Superior temporal gyrus (tissue), 1 donor: ENCODE results near the gene AARS1.
"Not testable (repeated sequence)": the region's sequence is repeated elsewhere in the genome, so short reads cannot be mapped to it uniquely, and the experiment has no call there.

ENCODE experiments used
- DNase-seq: peaks from one replicate; pipeline ENCODE4 v3.0.0-alpha.2; 2016; ENCODE audit errors: extremely low spot score

Gene AARS1

DNA sequence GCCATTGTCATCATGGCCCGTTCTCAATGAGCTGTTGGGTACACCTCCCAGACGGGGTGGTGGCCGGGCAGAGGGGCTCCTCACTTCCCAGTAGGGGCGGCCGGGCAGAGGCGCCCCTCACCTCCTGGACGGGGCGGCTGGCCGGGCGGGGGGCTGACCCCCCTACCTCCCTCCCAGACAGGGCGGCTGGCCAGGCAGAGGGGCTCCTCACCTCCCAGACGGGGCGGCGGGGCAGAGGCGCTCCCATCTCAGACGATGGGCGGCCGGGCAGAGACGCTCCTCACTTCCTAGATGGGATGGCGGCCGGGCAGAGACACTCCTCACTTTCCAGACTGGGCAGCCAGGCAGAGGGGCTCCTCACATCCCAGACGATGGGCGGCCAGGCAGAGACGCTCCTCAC lies 64.7 kb downstream of the AARS1 start:
- DNase-seq: not testable (repeated sequence)

DNA sequence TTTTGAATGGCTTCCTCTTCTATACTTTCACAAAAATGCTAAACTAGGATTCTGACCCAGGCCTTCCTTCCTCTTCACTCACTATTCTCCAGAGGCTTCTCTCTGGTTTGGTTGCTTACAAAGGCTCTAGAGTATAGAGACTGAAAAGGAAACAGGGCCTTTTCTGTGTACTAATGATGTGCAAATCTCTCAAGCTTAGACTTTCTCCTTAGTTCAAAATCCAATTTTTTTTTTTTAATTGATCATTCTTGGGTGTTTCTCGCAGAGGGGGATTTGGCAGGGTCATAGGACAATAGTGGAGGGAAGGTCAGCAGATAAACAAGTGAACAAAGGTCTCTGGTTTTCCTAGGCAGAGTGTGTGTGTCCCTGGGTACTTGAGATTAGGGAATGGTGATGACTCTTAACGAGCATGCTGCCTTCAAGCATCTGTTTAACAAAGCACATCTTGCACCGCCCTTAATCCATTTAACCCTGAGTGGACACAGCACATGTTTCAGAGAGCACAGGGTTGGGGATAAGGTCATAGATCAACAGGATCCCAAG lies 65.3 kb downstream of the AARS1 start:
- DNase-seq: not testable (repeated sequence)

DNA sequence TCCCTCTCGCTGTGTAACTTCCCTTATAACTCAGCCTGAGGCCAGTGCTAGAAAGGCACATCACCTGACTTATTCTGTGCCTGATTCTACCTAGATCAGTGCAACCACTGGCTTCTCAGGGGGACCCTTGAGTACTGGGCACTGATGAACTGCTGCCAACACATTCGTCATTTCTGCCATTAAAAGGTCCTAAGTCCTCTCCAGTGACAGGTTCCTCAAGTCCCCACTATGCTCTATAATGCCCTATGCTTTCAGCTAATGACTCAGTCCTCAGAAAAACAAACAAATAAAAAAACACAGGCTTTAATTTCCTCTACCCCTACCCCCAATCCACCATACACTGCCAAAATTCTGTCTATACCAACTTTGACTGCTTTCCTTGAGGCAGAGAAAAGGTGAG lies 66.1 kb downstream of the AARS1 start:
- not testable (repeated sequence) for DNase-seq

DNA sequence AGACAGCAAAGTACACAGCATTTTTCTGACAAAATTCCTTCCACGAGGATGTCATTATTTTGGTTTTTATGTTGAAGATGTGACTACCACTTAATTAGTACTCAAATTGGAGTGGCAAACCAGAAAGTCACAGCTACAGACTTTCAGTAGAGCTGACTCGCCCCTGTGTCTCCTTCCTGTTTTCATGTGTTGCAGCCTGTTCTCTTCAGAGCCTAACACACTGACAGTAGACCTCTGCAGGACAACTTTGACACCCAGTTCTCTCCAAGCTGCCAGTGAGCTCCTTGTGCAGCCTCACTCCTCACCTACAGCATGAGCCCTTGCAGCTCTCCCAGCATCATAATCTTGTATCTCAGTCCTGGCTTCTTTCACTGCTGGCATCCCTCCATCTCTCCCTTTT lies 66.7 kb downstream of the AARS1 start:
- not testable (repeated sequence) for DNase-seq

DNA sequence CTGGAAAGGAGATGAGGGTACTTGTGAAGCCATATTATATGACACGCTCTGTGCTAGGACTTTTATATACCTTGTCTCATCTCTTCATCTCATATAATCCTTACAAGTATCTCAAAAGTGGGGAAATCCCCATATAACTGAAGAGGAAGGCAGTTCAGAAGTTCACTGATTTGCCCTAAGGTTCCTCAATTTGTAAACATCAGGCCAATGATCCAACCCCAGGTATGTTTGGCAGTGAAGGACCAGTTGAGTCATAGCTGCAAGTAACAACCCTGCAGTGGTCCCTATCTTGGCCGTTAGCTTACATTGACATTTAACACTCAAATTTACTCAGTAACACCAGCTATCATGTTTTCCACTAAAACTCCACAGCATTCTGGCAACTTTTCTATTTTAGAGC lies 70.7 kb downstream of the AARS1 start:
- DNase-seq: not testable (repeated sequence)

DNA sequence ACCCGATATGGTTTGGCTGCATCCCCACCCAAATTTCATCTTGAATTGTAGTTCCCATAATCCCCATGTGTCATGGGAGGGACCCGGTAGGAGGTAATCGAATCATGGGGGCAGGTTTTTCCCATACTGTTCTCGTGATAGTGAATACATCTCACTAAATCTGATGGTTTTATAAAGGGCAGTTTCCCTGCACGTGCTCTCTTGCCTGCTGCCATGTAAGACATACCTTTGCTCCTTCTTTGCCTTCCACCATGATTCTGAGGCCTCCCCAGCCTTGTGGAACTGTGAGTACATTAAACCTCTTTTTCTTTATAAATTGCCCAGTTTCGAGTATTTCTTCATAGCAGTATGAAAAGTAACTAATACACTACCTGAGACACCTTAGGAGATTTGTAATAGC lies 82.9 kb downstream of the AARS1 start:
- DNase-seq: not testable (repeated sequence)

DNA sequence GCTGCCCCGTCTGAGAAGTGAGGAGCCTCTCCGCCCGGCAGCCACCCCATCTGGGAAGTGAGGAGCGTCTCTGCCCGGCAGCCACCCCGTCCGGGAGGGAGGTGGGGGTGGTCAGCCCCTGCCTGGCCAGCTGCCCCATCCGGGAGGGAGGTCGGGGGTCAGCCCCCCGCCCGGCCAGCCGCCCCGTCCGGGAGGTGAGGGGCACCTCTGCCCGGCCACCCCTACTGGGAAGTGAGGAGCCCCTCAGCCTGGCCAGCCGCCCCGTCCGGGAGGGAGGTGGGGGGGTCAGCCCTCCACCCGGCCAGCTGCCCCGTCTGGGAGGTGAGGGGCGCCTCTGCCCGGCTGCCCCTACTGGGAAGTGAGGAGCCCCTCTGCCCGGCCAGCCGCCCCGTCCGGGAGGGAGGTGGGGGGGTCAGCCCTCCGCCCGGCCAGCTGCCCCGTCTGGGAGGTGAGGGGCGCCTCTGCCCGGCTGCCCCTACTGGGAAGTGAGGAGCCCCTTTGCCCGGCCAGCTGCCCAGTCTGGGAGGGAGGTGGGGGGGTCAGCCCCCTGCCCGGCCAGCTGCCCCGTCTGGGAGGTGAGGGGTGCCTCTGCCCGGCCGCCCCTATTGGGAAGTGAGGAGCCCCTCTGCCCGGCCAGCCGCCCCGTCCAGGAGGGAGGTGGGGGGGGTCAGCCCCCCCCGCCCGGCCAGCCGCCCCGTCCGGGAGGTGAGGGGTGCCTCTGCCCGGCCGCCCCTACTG lies 84.5 kb downstream of the AARS1 start:
- DNase-seq: not testable (repeated sequence)

DNA sequence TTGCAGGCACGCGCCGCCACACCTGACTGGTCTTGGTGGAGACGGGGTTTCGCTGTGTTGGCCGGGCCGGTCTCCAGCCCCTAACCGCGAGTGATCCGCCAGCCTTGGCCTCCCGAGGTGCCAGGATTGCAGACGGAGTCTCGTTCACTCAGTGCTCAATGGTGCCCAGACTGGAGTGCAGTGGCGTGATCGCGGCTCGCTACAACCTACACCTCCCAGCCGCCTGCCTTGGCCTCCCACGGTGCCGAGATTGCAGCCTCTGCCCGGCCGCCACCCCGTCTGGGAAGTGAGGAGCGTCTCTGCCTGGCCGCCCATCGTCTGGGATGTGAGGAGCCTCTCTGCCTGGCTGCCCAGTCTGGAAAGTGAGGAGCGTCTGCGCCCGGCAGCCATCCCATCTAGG lies 85.3 kb downstream of the AARS1 start:
- DNase-seq: not testable (repeated sequence)

DNA sequence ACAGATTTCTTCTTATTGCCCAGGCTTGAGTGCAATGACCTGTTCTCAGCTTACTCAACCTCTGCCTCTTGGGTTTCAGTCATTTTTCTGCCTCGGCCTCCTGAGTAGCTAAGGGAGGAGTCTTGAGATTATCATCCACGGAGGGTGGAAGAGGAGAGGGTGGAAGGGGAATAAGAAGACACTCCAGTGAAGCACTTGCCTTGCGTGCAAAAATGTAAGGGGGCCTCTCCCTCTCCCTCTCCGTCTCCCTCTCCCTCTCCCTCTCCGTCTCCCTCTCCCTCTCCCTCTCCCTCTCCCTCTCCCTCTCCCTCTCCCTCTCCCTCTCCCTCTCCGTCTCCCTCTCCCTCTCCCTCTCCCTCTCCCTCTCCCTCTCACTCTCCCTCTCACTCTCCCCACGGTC lies 85.8 kb downstream of the AARS1 start:
- not testable (repeated sequence) for DNase-seq
